ENCODE measurements around the gene DYNC2LI1.

DYNC2LI1 gene

GRCh38 chr2:43851011-43851980, 77.5 kb downstream of the DYNC2LI1 start:
- no peak for DNase-seq

- DNase-seq: no peak
Observed at GRCh38 chr2:43852196-43852730, 78.4 kb downstream of the DYNC2LI1 start.

- no peak for DNase-seq
Observed at GRCh38 chr2:43853141-43854081, 79.6 kb downstream of the DYNC2LI1 start.

- no peak for DNase-seq
Observed at GRCh38 chr2:43854671-43855070, 80.8 kb downstream of the DYNC2LI1 start.

GRCh38 chr2:43855292-43855691, 81.5 kb downstream of the DYNC2LI1 start:
- no peak for DNase-seq

Measured in EL (cell line).